Measurements from ENCODE around the gene FNDC3B.

DNA sequence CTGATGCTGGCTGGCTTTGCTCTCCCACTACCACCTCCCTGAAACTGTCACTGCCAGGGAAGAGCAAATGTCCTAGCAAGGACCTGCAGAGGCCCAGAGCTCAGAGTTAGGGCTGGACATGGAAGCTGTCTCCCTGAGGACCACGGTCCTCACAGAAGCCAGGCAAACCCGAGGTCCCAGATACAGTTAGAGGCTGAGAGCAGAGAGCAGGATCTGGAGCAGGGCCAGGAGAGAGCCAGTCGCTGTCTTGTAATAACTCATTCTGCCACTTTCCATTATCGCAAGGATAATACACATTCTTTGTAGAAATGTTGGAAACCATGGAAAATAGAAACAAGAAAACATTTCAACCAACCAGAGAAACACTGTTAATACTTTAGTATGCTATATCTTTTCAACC is 398.8 kb downstream of the FNDC3B start:
- TF ChIP-seq CTCF (IDR thresholded peaks at IDR 0.05; ENCODE audit: low read length) = no peak
- TF ChIP-seq EZH2 (IDR thresholded peaks at IDR 0.05; ENCODE audit: borderline replicate concordance, low read length) = no peak

Measured in OCI-LY1 (cell line).